Astrocyte (in vitro differentiated cells and primary cell): ENCODE data around the gene DHRS2. TPM values are rescaled to one million over a fixed set of nuclear protein-coding genes. Genes with fewer than 3 reads are reported as not detected.

Experiments used
- DNase-seq: peaks from one replicate; pipeline ENCODE4 v3.0.0-alpha.2; 2010; ENCODE audit warnings: low read depth
- FAIRE-seq: peaks from 2 replicates; lab custom pipeline; 2011; peaks lifted over from hg19 to GRCh38; lab: Jason Lieb, UNC
- H2AFZ ChIP-seq: 2 replicates; pipeline ENCODE4 v1.6.0; 2012; ENCODE audit warnings: low read depth, low read length, inconsistent platforms
- H3K27ac ChIP-seq: 2 replicates; pipeline ENCODE4 v1.5.1; 2011; ENCODE audit warnings: low read depth, low read length, inconsistent platforms
- H3K27me3 ChIP-seq: 2 replicates; pipeline ENCODE4 v1.6.0; 2011; ENCODE audit warnings: low read length, inconsistent platforms; ENCODE audit not compliant: insufficient read depth
- H3K36me3 ChIP-seq: 2 replicates; pipeline ENCODE4 v1.5.1; 2011; ENCODE audit warnings: low read length, inconsistent platforms; ENCODE audit not compliant: insufficient read depth
- H3K4me1 ChIP-seq: 2 replicates; pipeline ENCODE4 v1.5.1; 2011; ENCODE audit warnings: low read length, inconsistent platforms; ENCODE audit not compliant: insufficient read depth
- H3K4me2 ChIP-seq: 2 replicates; pipeline ENCODE4 v1.6.0; 2012; ENCODE audit warnings: low read length, inconsistent platforms
- H3K4me3 ChIP-seq: 2 replicates; pipeline ENCODE4 v1.5.1; 2011; ENCODE audit warnings: low read depth, mild to moderate bottlenecking, low read length, inconsistent platforms; ENCODE audit not compliant: insufficient read depth
- H3K79me2 ChIP-seq: 2 replicates; pipeline ENCODE4 v1.6.0; 2012; ENCODE audit warnings: mild to moderate bottlenecking, low read length, inconsistent platforms; ENCODE audit not compliant: insufficient read depth
- H3K9ac ChIP-seq: 2 replicates; pipeline ENCODE4 v1.6.0; 2012; ENCODE audit warnings: mild to moderate bottlenecking, low read length, inconsistent platforms
- H3K9me3 ChIP-seq: 2 replicates; pipeline ENCODE4 v1.5.1; 2012; ENCODE audit warnings: low read depth, mild to moderate bottlenecking, low read length, inconsistent platforms; ENCODE audit not compliant: insufficient read depth
- H4K20me1 ChIP-seq: 2 replicates; pipeline ENCODE4 v1.6.0; 2012; ENCODE audit warnings: low read length, inconsistent platforms; ENCODE audit not compliant: insufficient read depth
- H3K27ac Mint-ChIP-seq: one replicate; pipeline ENCODE4 v1.8.0; 2021; ENCODE audit warnings: mild to moderate bottlenecking, mixed read lengths; ENCODE audit not compliant: unreplicated experiment
- H3K27me3 Mint-ChIP-seq: one replicate; pipeline ENCODE4 v1.8.0; 2021; ENCODE audit warnings: low read depth, mixed read lengths; ENCODE audit not compliant: unreplicated experiment
- H3K36me3 Mint-ChIP-seq: one replicate; pipeline ENCODE4 v1.8.0; 2021; ENCODE audit warnings: low read depth, mixed read lengths; ENCODE audit not compliant: unreplicated experiment
- H3K4me1 Mint-ChIP-seq: one replicate; pipeline ENCODE4 v1.8.0; 2021; ENCODE audit warnings: low read depth, mixed read lengths; ENCODE audit not compliant: unreplicated experiment
- H3K4me3 Mint-ChIP-seq: one replicate; pipeline ENCODE4 v1.8.0; 2021; ENCODE audit warnings: mild to moderate bottlenecking, moderate library complexity, mixed read lengths; ENCODE audit not compliant: unreplicated experiment
- H3K9me3 Mint-ChIP-seq: one replicate; pipeline ENCODE4 v1.8.0; 2021; ENCODE audit warnings: mild to moderate bottlenecking, mixed read lengths; ENCODE audit not compliant: unreplicated experiment
- EZH2 ChIP-seq: IDR thresholded peaks from 2 replicates; pipeline ENCODE4 v1.6.1; 2012; ENCODE audit warnings: mild to moderate bottlenecking, low read length, inconsistent platforms; ENCODE audit not compliant: insufficient read depth
- total RNA-seq: library from RNA; stranded (reverse); gene quantifications from 2 replicates; pipeline ENCODE4 v1.2.1, GENCODE V29; 2021
- TF ChIP-seq, protein P1 (sequence below): IDR thresholded peaks from 2 replicates; pipeline ENCODE4 v1.5.1; 2011; ENCODE audit warnings: low read depth, mild to moderate bottlenecking, inconsistent platforms, low read length, moderate library complexity; ENCODE audit not compliant: insufficient read depth

DHRS2 gene
- total RNA-seq, 1 donor from 2014 or later: 1.1 TPM

- no peaks in the 10 kb centered on the region for H3K36me3 ChIP-seq
- H3K9me3 ChIP-seq: no peaks in the 10 kb centered on the region
- H3K4me1 ChIP-seq: no peaks in the 10 kb centered on the region
- DNase-seq (no peak), FAIRE-seq (no peak)
- H3K79me2 ChIP-seq: no peaks in the 10 kb centered on the region
- no peak overlapping the region for H2AFZ ChIP-seq
- Mint-ChIP-seq H3K9me3 (peaks cover 7% of the 10 kb centered on the region), H3K36me3 (no peaks in the 10 kb centered on the region), H3K4me1 (no peaks in the 10 kb centered on the region), H3K27ac (no peak overlapping the region), H3K4me3 (no peak overlapping the region), H3K27me3 (peaks cover 14% of the 10 kb centered on the region)
- H3K4me3 ChIP-seq: no peak overlapping the region
- TF ChIP-seq EZH2: no peak
- no peaks in the 10 kb centered on the region for H4K20me1 ChIP-seq
- H3K4me2 ChIP-seq: no peak overlapping the region
- H3K9ac ChIP-seq: no peak overlapping the region
- peaks cover 3% of the 10 kb centered on the region for H3K27me3 ChIP-seq
- no peak overlapping the region for H3K27ac ChIP-seq
Measured at GRCh38 chr14:23612802-23613201, 23.4 kb upstream of the DHRS2 start.

DNA sequence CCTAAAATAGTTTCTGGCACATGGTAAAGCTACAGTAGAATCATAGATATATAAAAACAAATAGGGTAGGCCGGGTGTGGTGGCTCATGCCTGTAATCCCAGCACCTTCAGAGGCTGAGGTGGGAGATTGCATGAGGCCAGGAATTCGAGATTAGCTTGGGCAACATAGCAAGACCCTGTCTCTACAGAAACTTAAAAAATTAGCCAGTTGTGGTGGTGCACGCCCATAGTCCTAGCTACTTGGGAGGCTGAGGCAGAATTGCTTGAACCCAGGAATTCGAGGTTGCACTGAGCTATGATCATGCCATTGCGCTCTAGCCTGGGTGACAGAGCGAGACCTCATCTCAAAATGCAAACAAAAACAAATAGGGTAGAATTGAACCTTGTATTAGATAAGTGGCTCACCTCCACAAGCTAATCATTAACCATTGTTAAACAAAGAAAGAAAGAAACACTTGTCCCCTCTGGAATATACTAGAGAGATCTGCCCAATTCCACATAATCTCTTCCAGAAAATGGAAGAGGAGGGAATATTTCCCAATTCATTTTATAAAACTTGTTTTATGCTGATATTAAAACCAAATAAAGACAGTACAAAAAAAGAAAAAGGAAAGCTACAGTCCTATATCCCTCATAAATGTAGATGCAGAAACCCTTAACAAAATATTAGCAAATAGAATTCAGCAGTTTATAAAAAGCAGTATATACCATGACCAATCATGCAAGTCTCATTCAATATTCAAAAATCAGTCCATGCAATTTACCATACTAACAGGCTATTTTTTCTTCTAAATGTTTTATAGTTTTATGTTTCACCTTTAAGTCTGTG, 22.7 kb upstream of the DHRS2 start:
- Histone ChIP-seq H3K27me3 (peaks cover 3% of the 10 kb centered on the region), H3K36me3 (no peaks in the 10 kb centered on the region), H3K79me2 (no peaks in the 10 kb centered on the region), H3K9ac (no peak overlapping the region), H3K9me3 (no peaks in the 10 kb centered on the region), H3K4me1 (no peaks in the 10 kb centered on the region), H4K20me1 (no peaks in the 10 kb centered on the region), H3K27ac (no peak overlapping the region), H2AFZ (no peak overlapping the region), H3K4me3 (no peak overlapping the region), H3K4me2 (no peak overlapping the region)
- no peaks in the 10 kb centered on the region for H3K36me3 Mint-ChIP-seq
- peaks cover 15% of the 10 kb centered on the region for H3K27me3 Mint-ChIP-seq
- H3K4me3 Mint-ChIP-seq: no peak overlapping the region
- H3K27ac Mint-ChIP-seq: no peak overlapping the region
- no peak for DNase-seq
- peaks cover 7% of the 10 kb centered on the region for H3K9me3 Mint-ChIP-seq
- no peak for TF ChIP-seq EZH2
- TF ChIP-seq, protein P1, sequence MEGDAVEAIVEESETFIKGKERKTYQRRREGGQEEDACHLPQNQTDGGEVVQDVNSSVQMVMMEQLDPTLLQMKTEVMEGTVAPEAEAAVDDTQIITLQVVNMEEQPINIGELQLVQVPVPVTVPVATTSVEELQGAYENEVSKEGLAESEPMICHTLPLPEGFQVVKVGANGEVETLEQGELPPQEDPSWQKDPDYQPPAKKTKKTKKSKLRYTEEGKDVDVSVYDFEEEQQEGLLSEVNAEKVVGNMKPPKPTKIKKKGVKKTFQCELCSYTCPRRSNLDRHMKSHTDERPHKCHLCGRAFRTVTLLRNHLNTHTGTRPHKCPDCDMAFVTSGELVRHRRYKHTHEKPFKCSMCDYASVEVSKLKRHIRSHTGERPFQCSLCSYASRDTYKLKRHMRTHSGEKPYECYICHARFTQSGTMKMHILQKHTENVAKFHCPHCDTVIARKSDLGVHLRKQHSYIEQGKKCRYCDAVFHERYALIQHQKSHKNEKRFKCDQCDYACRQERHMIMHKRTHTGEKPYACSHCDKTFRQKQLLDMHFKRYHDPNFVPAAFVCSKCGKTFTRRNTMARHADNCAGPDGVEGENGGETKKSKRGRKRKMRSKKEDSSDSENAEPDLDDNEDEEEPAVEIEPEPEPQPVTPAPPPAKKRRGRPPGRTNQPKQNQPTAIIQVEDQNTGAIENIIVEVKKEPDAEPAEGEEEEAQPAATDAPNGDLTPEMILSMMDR: no peak
- no peaks in the 10 kb centered on the region for H3K4me1 Mint-ChIP-seq
- FAIRE-seq: no peak

DNA sequence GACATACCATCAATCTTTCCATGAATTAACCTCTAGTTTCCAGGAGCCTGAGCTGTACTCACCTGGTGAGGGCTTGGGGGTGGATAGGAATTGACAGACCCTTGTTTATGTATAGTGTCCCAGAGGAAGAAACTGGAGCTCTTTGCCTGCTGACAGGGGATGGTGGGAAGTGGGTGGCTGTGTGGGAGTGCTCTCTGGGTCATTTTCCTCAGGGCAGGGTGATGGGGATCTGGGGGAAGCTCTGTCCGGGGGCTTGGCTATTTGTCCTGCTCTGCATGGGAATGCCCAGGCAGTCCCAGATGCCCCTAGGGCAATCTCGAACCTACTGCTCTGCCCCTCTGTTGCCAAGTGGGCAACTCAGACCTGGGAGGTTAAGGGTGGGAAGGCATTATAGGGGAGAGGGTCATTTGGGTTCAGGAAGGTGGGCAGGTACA, 21.8 kb upstream of the DHRS2 start:
- Histone ChIP-seq H3K36me3 (no peaks in the 10 kb centered on the region), H2AFZ (no peak overlapping the region), H3K27ac (no peak overlapping the region), H3K9ac (no peak overlapping the region), H3K79me2 (no peaks in the 10 kb centered on the region), H3K4me2 (no peak overlapping the region), H3K4me3 (no peak overlapping the region), H3K9me3 (no peaks in the 10 kb centered on the region), H3K27me3 (peaks cover 3% of the 10 kb centered on the region), H4K20me1 (no peaks in the 10 kb centered on the region), H3K4me1 (no peaks in the 10 kb centered on the region)
- no peaks in the 10 kb centered on the region for H3K4me1 Mint-ChIP-seq
- no peak for DNase-seq
- H3K36me3 Mint-ChIP-seq: no peaks in the 10 kb centered on the region
- peaks cover 13% of the 10 kb centered on the region for H3K27me3 Mint-ChIP-seq
- peaks cover 7% of the 10 kb centered on the region for H3K9me3 Mint-ChIP-seq
- H3K27ac Mint-ChIP-seq: no peak overlapping the region
- H3K4me3 Mint-ChIP-seq: no peak overlapping the region
- TF ChIP-seq, protein P1: no peak
- TF ChIP-seq EZH2: no peak
- FAIRE-seq: no peak
